Coronary artery (tissue), 2 donors: ENCODE data around the gene FLNA.
A peak's percentile ranks its signal among the peaks of the same experiment; 100 is the strongest.

Source experiments
- DNase-seq: peaks from one replicate; pipeline ENCODE4 v3.0.0-alpha.2; 2017; ENCODE audit warnings: low spot score
- H3K27ac ChIP-seq, 2 donors: fragments of 200-600 bp; sonication (generic); one replicate each; pipeline ENCODE4 v1.5.1; 2016 to 2019
- H3K4me3 ChIP-seq: fragments of 200-600 bp; sonication (generic); 2 replicates; pipeline ENCODE4 v1.5.1; 2016; ENCODE audit warnings: mild to moderate bottlenecking, moderate library complexity
- TF ChIP-seq, protein P1 (sequence below): fragments of 200-600 bp; sonication (generic); IDR thresholded peaks from one replicate; pipeline ENCODE4 v1.5.1; 2019; ENCODE audit warnings: antibody characterized with exemption

FLNA gene

DNA sequence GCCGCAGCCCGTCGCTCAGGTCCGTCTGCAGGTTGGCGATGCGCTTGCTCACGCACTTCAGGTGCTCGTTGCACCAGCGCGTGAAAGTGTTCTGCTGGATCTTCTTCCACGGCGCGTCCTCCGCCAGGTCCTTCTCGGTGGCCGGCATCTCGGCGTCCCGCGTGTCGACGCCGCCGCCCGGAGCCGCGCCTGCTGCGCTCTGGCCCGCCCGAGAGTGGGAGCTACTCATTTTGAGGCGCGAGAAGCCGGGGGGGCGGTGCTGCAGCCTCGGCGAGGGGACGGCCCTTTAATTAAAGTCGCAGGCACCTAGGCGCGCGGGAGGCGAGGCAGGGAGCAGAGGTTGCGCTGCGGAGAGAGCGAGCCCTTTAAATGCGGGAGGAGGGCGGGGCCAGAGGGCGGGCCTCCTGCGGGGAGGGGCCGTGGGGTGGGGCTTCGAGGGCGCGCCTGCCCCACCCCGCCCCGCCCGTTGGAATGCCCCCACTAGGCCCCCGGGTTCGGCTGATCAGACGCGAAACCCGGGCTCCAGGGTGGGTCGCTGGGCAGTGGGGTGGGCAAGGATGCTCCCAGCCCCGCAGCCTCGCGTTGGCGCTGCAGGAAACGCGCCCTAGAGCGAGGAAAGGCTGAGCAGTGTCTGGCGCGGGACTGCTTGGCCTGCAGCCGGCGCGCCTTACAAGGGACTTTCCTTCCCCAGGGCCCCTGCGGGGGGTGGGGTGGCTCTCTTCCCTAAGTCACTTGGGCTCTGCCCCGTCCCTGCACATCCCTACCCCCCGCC, 3.2 kb downstream of the FLNA start:
- H3K27ac ChIP-seq = peak overlapping the region; percentile 93 to 99
- peak; percentile 94 for DNase-seq
- peak overlapping the region; percentile 93 for H3K4me3 ChIP-seq
- TF ChIP-seq, protein P1, sequence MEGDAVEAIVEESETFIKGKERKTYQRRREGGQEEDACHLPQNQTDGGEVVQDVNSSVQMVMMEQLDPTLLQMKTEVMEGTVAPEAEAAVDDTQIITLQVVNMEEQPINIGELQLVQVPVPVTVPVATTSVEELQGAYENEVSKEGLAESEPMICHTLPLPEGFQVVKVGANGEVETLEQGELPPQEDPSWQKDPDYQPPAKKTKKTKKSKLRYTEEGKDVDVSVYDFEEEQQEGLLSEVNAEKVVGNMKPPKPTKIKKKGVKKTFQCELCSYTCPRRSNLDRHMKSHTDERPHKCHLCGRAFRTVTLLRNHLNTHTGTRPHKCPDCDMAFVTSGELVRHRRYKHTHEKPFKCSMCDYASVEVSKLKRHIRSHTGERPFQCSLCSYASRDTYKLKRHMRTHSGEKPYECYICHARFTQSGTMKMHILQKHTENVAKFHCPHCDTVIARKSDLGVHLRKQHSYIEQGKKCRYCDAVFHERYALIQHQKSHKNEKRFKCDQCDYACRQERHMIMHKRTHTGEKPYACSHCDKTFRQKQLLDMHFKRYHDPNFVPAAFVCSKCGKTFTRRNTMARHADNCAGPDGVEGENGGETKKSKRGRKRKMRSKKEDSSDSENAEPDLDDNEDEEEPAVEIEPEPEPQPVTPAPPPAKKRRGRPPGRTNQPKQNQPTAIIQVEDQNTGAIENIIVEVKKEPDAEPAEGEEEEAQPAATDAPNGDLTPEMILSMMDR = no peak

GRCh38 chrX:154370300-154371016, 4.0 kb downstream of the FLNA start:
- peak overlapping the region; percentile 89 to 99 for H3K27ac ChIP-seq
- TF ChIP-seq, protein P1 = no peak
- no peak for DNase-seq

GRCh38 chrX:154369449-154370299, 4.8 kb downstream of the FLNA start:
- DNase-seq = peak; percentile 92
- H3K4me3 ChIP-seq = peak overlapping the region; percentile 93
- H3K27ac ChIP-seq = peak overlapping the region; percentile 89 to 99

More at GRCh38 chrX:154370300-154371016, 4.0 kb downstream of the FLNA start:
- H3K4me3 ChIP-seq = peak overlapping the region; percentile 93

DNA sequence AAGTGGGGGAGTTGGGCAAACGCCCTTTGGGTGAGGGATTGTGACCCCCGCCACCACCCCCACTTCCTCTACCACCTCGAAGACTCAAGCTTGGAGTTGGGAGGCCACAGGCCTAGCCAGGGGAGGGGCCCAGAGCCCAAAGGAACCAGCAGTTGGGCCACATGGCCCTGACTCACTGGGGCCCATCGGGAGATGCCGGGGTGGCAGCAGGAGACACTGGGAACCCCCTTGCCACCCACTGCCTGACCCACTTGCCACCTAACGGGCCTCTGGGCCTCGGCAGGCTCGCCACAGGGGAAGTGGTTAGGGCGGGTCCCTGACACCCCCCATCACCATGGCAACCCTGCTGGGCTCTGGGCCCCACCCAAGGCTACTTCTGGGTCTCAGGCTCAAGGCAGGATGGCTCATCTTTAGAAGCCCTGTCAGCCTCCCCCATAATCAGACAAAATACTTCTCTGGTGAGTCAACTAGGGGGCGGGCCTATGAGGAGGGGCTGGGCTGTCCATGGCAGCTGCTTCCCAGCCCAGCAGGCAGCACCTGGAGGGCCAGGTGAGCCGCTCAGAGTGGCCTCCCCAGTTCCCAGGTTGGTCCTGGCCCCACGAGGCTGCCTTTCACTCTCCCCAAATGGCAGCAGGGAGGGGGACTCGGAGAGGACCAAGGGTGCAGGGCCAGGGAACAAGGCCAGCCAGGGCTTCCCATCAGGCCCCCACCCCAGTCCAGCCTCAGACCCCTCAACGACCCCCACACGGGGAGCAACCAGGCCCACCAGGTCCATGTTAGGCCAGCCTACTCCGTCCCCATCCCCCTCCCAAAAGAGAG, 5.6 kb downstream of the FLNA start:
- DNase-seq = peak; percentile 89
- H3K27ac ChIP-seq = peak overlapping the region; percentile 89 to 99
- TF ChIP-seq, protein P1 = no peak
- H3K4me3 ChIP-seq = peak overlapping the region; percentile 93

More at GRCh38 chrX:154369449-154370299, 4.8 kb downstream of the FLNA start:
- TF ChIP-seq, protein P1 = no peak

- no peak for DNase-seq
- TF ChIP-seq, protein P1 = no peak
- Histone ChIP-seq H3K27ac (peak overlapping the region; percentile 89 to 99), H3K4me3 (peak overlapping the region; percentile 93)
Measured at GRCh38 chrX:154367474-154368308, 6.7 kb downstream of the FLNA start.
